ENCODE data around the gene ADGRG4. TPM values are rescaled to one million over a fixed set of nuclear protein-coding genes. Genes with fewer than 3 reads are reported as not detected.
"Not testable (repeated sequence)": the region's sequence is repeated elsewhere in the genome, so short reads cannot be mapped to it uniquely, and the experiment has no call there.

ADGRG4 gene
- total and polyA plus RNA-seq, 2 donors = under 0.01 to 0.02 TPM

GRCh38 chrX:136286375-136286774 lies 14.4 kb upstream of the ADGRG4 start:
- H3K27ac ChIP-seq (ENCODE audit: low read depth in 1 of 2, low read length in 1 of 2); H3K9me3 ChIP-seq (ENCODE audit: control insufficient read depth in 2 of 2, insufficient read depth in 1 of 2, low read length in 1 of 2); DNase-seq (ENCODE audit: low read depth in 6 of 9, low spot score in 9 of 9); H3K4me1 ChIP-seq (ENCODE audit: control insufficient read depth in 2 of 2, insufficient read depth in 2 of 2, low read length in 2 of 2); H3K36me3 ChIP-seq (ENCODE audit: control insufficient read depth in 2 of 2, insufficient read depth in 2 of 2, low read length in 1 of 2); H3K27me3 ChIP-seq (ENCODE audit: control insufficient read depth in 2 of 2, insufficient read depth in 1 of 2, low read length in 1 of 2); H3K4me3 ChIP-seq (ENCODE audit: low read length in 2 of 2): not testable (repeated sequence)
- 99% methylated on average over 5 of the region's 5 CpGs for WGBS

- Histone ChIP-seq H3K36me3 (ENCODE audit: control insufficient read depth in 2 of 2, insufficient read depth in 2 of 2, low read length in 1 of 2) (no peaks in the 10 kb centered on the region), H3K27ac (ENCODE audit: low read depth in 1 of 2, low read length in 1 of 2) (no peak overlapping the region), H3K27me3 (ENCODE audit: control insufficient read depth in 2 of 2, insufficient read depth in 1 of 2, low read length in 1 of 2) (no peaks in the 10 kb centered on the region), H3K9me3 (ENCODE audit: control insufficient read depth in 2 of 2, insufficient read depth in 1 of 2, low read length in 1 of 2) (no peaks in the 10 kb centered on the region), H3K4me1 (ENCODE audit: control insufficient read depth in 2 of 2, insufficient read depth in 2 of 2, low read length in 2 of 2) (no peaks in the 10 kb centered on the region), H3K4me3 (ENCODE audit: low read length in 2 of 2) (no peak overlapping the region)
- DNase-seq (ENCODE audit: low read depth in 6 of 9, low spot score in 9 of 9) = no peak
- WGBS = 90% methylated on average over 2 of the region's 2 CpGs
These were observed 8.9 kb upstream of the ADGRG4 start for GRCh38 chrX:136291824-136292223.

- H3K27ac ChIP-seq (ENCODE audit: low read depth in 1 of 2, low read length in 1 of 2) = no peak overlapping the region
- no peaks in the 10 kb centered on the region for H3K4me1 ChIP-seq (ENCODE audit: control insufficient read depth in 2 of 2, insufficient read depth in 2 of 2, low read length in 2 of 2)
- H3K27me3 ChIP-seq (ENCODE audit: control insufficient read depth in 2 of 2, insufficient read depth in 1 of 2, low read length in 1 of 2) = no peaks in the 10 kb centered on the region
- WGBS = 87% methylated on average over 2 of the region's 2 CpGs
- no peak overlapping the region for H3K4me3 ChIP-seq (ENCODE audit: low read length in 2 of 2)
- no peaks in the 10 kb centered on the region for H3K9me3 ChIP-seq (ENCODE audit: control insufficient read depth in 2 of 2, insufficient read depth in 1 of 2, low read length in 1 of 2)
- no peaks in the 10 kb centered on the region for H3K36me3 ChIP-seq (ENCODE audit: control insufficient read depth in 2 of 2, insufficient read depth in 2 of 2, low read length in 1 of 2)
- no peak for DNase-seq (ENCODE audit: low read depth in 6 of 9, low spot score in 9 of 9)
These were observed 8.1 kb upstream of the ADGRG4 start for GRCh38 chrX:136292656-136293055.

DNA sequence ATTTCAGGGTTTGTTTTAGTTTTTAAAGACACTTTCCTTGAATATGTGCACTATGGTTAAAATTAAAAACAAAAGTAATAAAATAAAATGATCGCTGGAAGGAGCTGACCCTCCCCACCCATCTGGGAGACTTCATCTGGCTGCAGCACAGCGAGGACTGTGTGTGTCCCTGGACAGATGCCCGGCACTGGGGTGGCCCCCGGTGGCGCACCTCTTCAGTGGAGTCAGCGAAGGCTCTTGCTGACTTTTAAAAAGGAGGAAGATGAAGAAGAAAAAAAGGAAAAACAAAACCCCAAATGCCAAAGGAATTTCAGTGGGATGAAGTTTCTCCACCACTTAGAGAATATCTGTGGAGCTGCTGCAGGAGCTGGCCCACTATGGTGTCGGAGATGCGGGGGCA lies 5.4 kb upstream of the ADGRG4 start:
- Histone ChIP-seq H3K4me1 (ENCODE audit: control insufficient read depth in 2 of 2, insufficient read depth in 2 of 2, low read length in 2 of 2) (no peaks in the 10 kb centered on the region), H3K4me3 (ENCODE audit: low read length in 2 of 2) (no peak overlapping the region), H3K9me3 (ENCODE audit: control insufficient read depth in 2 of 2, insufficient read depth in 1 of 2, low read length in 1 of 2) (no peaks in the 10 kb centered on the region), H3K27me3 (ENCODE audit: control insufficient read depth in 2 of 2, insufficient read depth in 1 of 2, low read length in 1 of 2) (no peaks in the 10 kb centered on the region), H3K36me3 (ENCODE audit: control insufficient read depth in 2 of 2, insufficient read depth in 2 of 2, low read length in 1 of 2) (no peaks in the 10 kb centered on the region), H3K27ac (ENCODE audit: low read depth in 1 of 2, low read length in 1 of 2) (no peak overlapping the region)
- 95% methylated on average over 8 of the region's 8 CpGs for WGBS
- no peak for DNase-seq (ENCODE audit: low read depth in 6 of 9, low spot score in 9 of 9)

DNA sequence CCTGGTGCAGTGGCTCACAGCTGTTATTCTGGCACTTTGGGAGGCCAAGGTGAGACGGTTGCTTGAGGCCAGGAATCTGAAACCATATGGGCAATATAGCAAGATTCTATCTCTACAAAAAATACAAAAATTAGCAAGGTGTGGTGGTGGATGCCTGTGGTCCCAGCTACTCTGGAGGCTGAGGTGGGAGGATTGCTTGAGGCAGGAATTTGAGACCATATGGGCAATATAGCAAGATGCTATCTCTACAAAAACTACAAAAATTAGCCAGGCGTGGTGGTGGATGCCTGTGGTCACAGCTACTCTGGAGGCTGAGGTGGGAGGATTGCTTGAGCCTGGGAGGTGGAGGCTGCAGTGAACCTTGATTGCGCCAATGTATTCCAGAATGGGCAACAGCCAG lies 2.3 kb downstream of the ADGRG4 start:
- no peak for DNase-seq (ENCODE audit: low read depth in 6 of 9, low spot score in 9 of 9)
- H3K9me3 ChIP-seq (ENCODE audit: control insufficient read depth in 2 of 2, insufficient read depth in 1 of 2, low read length in 1 of 2) = no peaks in the 10 kb centered on the region
- no peaks in the 10 kb centered on the region for H3K27me3 ChIP-seq (ENCODE audit: control insufficient read depth in 2 of 2, insufficient read depth in 1 of 2, low read length in 1 of 2)
- no peaks in the 10 kb centered on the region for H3K36me3 ChIP-seq (ENCODE audit: control insufficient read depth in 2 of 2, insufficient read depth in 2 of 2, low read length in 1 of 2)
- H3K4me3 ChIP-seq (ENCODE audit: low read length in 2 of 2) = no peak overlapping the region
- 98% methylated on average over 3 of the region's 3 CpGs for WGBS
- H3K27ac ChIP-seq (ENCODE audit: low read depth in 1 of 2, low read length in 1 of 2) = no peak overlapping the region
- no peaks in the 10 kb centered on the region for H3K4me1 ChIP-seq (ENCODE audit: control insufficient read depth in 2 of 2, insufficient read depth in 2 of 2, low read length in 2 of 2)

- Histone ChIP-seq H3K27ac (ENCODE audit: low read depth in 1 of 2, low read length in 1 of 2) (no peak overlapping the region), H3K4me1 (ENCODE audit: control insufficient read depth in 2 of 2, insufficient read depth in 2 of 2, low read length in 2 of 2) (no peaks in the 10 kb centered on the region), H3K36me3 (ENCODE audit: control insufficient read depth in 2 of 2, insufficient read depth in 2 of 2, low read length in 1 of 2) (no peaks in the 10 kb centered on the region), H3K4me3 (ENCODE audit: low read length in 2 of 2) (no peak overlapping the region), H3K27me3 (ENCODE audit: control insufficient read depth in 2 of 2, insufficient read depth in 1 of 2, low read length in 1 of 2) (no peaks in the 10 kb centered on the region), H3K9me3 (ENCODE audit: control insufficient read depth in 2 of 2, insufficient read depth in 1 of 2, low read length in 1 of 2) (no peaks in the 10 kb centered on the region)
- 96% methylated on average over 3 of the region's 3 CpGs for WGBS
- no peak for DNase-seq (ENCODE audit: low read depth in 6 of 9, low spot score in 9 of 9)
These were observed 3.7 kb downstream of the ADGRG4 start for GRCh38 chrX:136304493-136304892.

DNA sequence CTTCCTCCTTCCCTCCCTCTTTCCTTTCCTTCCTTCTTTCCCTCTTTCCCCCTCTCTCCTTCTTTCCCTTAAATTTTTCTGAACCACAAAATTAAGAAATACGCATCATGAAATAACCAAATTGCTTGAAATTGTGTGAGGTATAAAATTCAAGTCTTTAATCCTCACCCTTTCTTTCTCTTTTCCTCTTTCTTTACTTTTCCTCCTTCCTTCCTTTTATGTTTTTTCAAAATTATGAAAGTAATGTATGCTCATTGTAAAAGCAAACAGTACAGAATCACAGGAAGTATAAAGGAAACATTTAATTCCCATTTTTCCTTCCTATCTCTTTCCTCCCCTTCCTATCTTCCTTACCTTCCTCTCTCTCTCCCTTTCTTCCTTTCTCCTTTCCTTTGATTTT lies 5.4 kb downstream of the ADGRG4 start:
- Histone ChIP-seq H3K9me3 (ENCODE audit: control insufficient read depth in 2 of 2, insufficient read depth in 1 of 2, low read length in 1 of 2) (no peaks in the 10 kb centered on the region), H3K4me1 (ENCODE audit: control insufficient read depth in 2 of 2, insufficient read depth in 2 of 2, low read length in 2 of 2) (no peaks in the 10 kb centered on the region), H3K27ac (ENCODE audit: low read depth in 1 of 2, low read length in 1 of 2) (no peak overlapping the region), H3K27me3 (ENCODE audit: control insufficient read depth in 2 of 2, insufficient read depth in 1 of 2, low read length in 1 of 2) (no peaks in the 10 kb centered on the region), H3K4me3 (ENCODE audit: low read length in 2 of 2) (no peak overlapping the region), H3K36me3 (ENCODE audit: control insufficient read depth in 2 of 2, insufficient read depth in 2 of 2, low read length in 1 of 2) (no peaks in the 10 kb centered on the region)
- 93% methylated on average over 1 of the region's 1 CpG for WGBS
- no peak for DNase-seq (ENCODE audit: low read depth in 6 of 9, low spot score in 9 of 9)

DNA sequence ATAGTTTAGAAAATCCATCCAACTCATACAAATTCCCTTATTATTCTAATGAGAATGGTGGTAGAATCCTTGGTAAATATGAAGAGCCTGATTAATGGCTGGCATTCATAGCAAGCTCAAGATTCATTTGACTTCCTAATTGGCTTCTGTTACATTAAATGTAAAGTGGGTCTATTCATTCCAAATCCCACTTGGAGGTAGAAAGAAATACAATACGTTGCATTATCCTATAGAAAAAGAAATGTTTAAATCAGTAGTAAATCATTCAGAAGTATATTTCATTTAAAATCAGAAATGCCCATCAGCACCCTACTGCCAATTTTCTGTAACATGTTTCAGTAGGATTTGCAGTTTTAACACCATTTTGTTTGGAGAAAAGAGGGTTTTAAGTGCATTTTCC lies 6.7 kb downstream of the ADGRG4 start:
- Histone ChIP-seq H3K4me3 (ENCODE audit: low read length in 2 of 2) (no peak overlapping the region), H3K4me1 (ENCODE audit: control insufficient read depth in 2 of 2, insufficient read depth in 2 of 2, low read length in 2 of 2) (no peaks in the 10 kb centered on the region), H3K27ac (ENCODE audit: low read depth in 1 of 2, low read length in 1 of 2) (no peak overlapping the region), H3K9me3 (ENCODE audit: control insufficient read depth in 2 of 2, insufficient read depth in 1 of 2, low read length in 1 of 2) (no peaks in the 10 kb centered on the region), H3K36me3 (ENCODE audit: control insufficient read depth in 2 of 2, insufficient read depth in 2 of 2, low read length in 1 of 2) (no peaks in the 10 kb centered on the region), H3K27me3 (ENCODE audit: control insufficient read depth in 2 of 2, insufficient read depth in 1 of 2, low read length in 1 of 2) (no peaks in the 10 kb centered on the region)
- no peak for DNase-seq (ENCODE audit: low read depth in 6 of 9, low spot score in 9 of 9)
- WGBS = 94% methylated on average over 1 of the region's 1 CpG

GRCh38 chrX:136310411-136310810 lies 9.6 kb downstream of the ADGRG4 start:
- no peaks in the 10 kb centered on the region for H3K9me3 ChIP-seq (ENCODE audit: control insufficient read depth in 2 of 2, insufficient read depth in 1 of 2, low read length in 1 of 2)
- no peaks in the 10 kb centered on the region for H3K36me3 ChIP-seq (ENCODE audit: control insufficient read depth in 2 of 2, insufficient read depth in 2 of 2, low read length in 1 of 2)
- H3K27ac ChIP-seq (ENCODE audit: low read depth in 1 of 2, low read length in 1 of 2) = no peak overlapping the region
- 95% methylated on average over 2 of the region's 2 CpGs for WGBS
- no peaks in the 10 kb centered on the region for H3K27me3 ChIP-seq (ENCODE audit: control insufficient read depth in 2 of 2, insufficient read depth in 1 of 2, low read length in 1 of 2)
- no peaks in the 10 kb centered on the region for H3K4me1 ChIP-seq (ENCODE audit: control insufficient read depth in 2 of 2, insufficient read depth in 2 of 2, low read length in 2 of 2)
- H3K4me3 ChIP-seq (ENCODE audit: low read length in 2 of 2) = no peak overlapping the region
- no peak for DNase-seq (ENCODE audit: low read depth in 6 of 9, low spot score in 9 of 9)

- 97% methylated on average over 2 of the region's 2 CpGs for WGBS
- H3K9me3 ChIP-seq (ENCODE audit: control insufficient read depth in 2 of 2, insufficient read depth in 1 of 2, low read length in 1 of 2) = no peaks in the 10 kb centered on the region
- H3K27ac ChIP-seq (ENCODE audit: low read depth in 1 of 2, low read length in 1 of 2) = no peak overlapping the region
- H3K27me3 ChIP-seq (ENCODE audit: control insufficient read depth in 2 of 2, insufficient read depth in 1 of 2, low read length in 1 of 2) = no peaks in the 10 kb centered on the region
- DNase-seq (ENCODE audit: low read depth in 6 of 9, low spot score in 9 of 9) = no peak
- no peaks in the 10 kb centered on the region for H3K4me1 ChIP-seq (ENCODE audit: control insufficient read depth in 2 of 2, insufficient read depth in 2 of 2, low read length in 2 of 2)
- no peak overlapping the region for H3K4me3 ChIP-seq (ENCODE audit: low read length in 2 of 2)
- no peaks in the 10 kb centered on the region for H3K36me3 ChIP-seq (ENCODE audit: control insufficient read depth in 2 of 2, insufficient read depth in 2 of 2, low read length in 1 of 2)
These were observed 17.4 kb downstream of the ADGRG4 start for GRCh38 chrX:136318156-136318555.
